Neural cell (in vitro differentiated cells): ENCODE data around the gene AFF3. TPM values are rescaled to one million over a fixed set of nuclear protein-coding genes. Genes with fewer than 3 reads are reported as not detected.

Experiments used
- H2AFZ ChIP-seq: fragments of 200-600, 300-800 bp; sonication (generic), shearing (Covaris generic); 2 replicates; pipeline ENCODE4 v1.6.0; 2014; ENCODE audit warnings: low read depth, mild to moderate bottlenecking, antibody characterized with exemption, low read length, moderate library complexity
- H3F3A ChIP-seq: fragments of 200-600 bp; shearing (Covaris generic); 2 replicates; pipeline ENCODE4 v1.6.1; 2016; ENCODE audit warnings: mild to moderate bottlenecking, moderate library complexity, mixed read lengths, antibody characterized with exemption, low read length; ENCODE audit not compliant: insufficient read depth, poor library complexity, severe bottlenecking
- H3K27ac ChIP-seq: fragments of 200-600, 300-800 bp; sonication (generic), shearing (Covaris generic); 2 replicates; pipeline ENCODE4 v1.5.1; 2014; ENCODE audit warnings: mild to moderate bottlenecking, low read length, moderate library complexity
- H3K27me3 ChIP-seq: fragments of 300-800, 200-600 bp; sonication (generic), shearing (Covaris generic); 2 replicates; pipeline ENCODE4 v1.6.0; 2014; ENCODE audit warnings: mild to moderate bottlenecking, low read depth, low read length, moderate library complexity; ENCODE audit not compliant: insufficient read depth
- H3K36me3 ChIP-seq: fragments of 300-800, 200-600 bp; sonication (generic), shearing (Covaris generic); 2 replicates; pipeline ENCODE4 v1.5.1; 2014; ENCODE audit warnings: mild to moderate bottlenecking, antibody characterized with exemption, low read length, moderate library complexity; ENCODE audit not compliant: insufficient read depth
- H3K4me2 ChIP-seq: fragments of 300-800, 200-600 bp; sonication (generic), shearing (Covaris generic); 2 replicates; pipeline ENCODE4 v1.6.0; 2014; ENCODE audit warnings: mild to moderate bottlenecking, low read length
- H3K4me3 ChIP-seq: fragments of 300-800, 200-600 bp; sonication (generic), shearing (Covaris generic); 2 replicates; pipeline ENCODE4 v1.5.1; 2014; ENCODE audit warnings: mild to moderate bottlenecking, low read length, moderate library complexity
- H3K79me2 ChIP-seq: fragments of 200-600 bp; shearing (Covaris generic); replicated peaks from 2 replicates; pipeline ENCODE4 v1.6.0; 2014; ENCODE audit warnings: mild to moderate bottlenecking, low read length, moderate library complexity; ENCODE audit not compliant: insufficient read depth
- H3K9ac ChIP-seq: fragments of 300-800, 200-600 bp; sonication (generic), shearing (Covaris generic); 2 replicates; pipeline ENCODE4 v1.6.1; 2016; ENCODE audit warnings: mild to moderate bottlenecking, low read length, mixed read lengths
- H3K9me2 ChIP-seq: fragments of 200-600 bp; shearing (Covaris generic); 2 replicates; pipeline ENCODE4 v1.6.1; 2016; ENCODE audit warnings: mild to moderate bottlenecking, low read length, mixed read lengths; ENCODE audit not compliant: insufficient read depth
- H3K9me3 ChIP-seq: fragments of 200-600, 300-800 bp; sonication (generic), shearing (Covaris generic); 2 replicates; pipeline ENCODE4 v1.6.1; 2016; ENCODE audit warnings: mild to moderate bottlenecking, mixed run types, low read length, moderate library complexity, mixed read lengths
- H4K20me1 ChIP-seq: fragments of 200-600 bp; shearing (Covaris generic); 2 replicates; pipeline ENCODE4 v1.6.1; 2016; ENCODE audit warnings: mild to moderate bottlenecking, mixed run types; ENCODE audit not compliant: insufficient read depth
- EP300 ChIP-seq: fragments of 450-650 bp; conservative IDR thresholded peaks from 2 replicates; pipeline ENCODE4 v1.6.1; 2014; ENCODE audit warnings: antibody characterized with exemption, mild to moderate bottlenecking, moderate library complexity; ENCODE audit not compliant: poor library complexity, severe bottlenecking
- EZH2 ChIP-seq: fragments of 200-600, 300-800 bp; shearing (Covaris generic), sonication (generic); IDR thresholded peaks from 2 replicates; pipeline ENCODE4 v1.6.1; 2014; ENCODE audit warnings: antibody characterized with exemption, low read length, borderline replicate concordance, mild to moderate bottlenecking; ENCODE audit not compliant: insufficient read depth, poor library complexity, severe bottlenecking
- MXI1 ChIP-seq: fragments of 450-650 bp; conservative IDR thresholded peaks from 2 replicates; pipeline ENCODE4 v1.6.1; 2014; ENCODE audit warnings: antibody characterized with exemption, mild to moderate bottlenecking; ENCODE audit not compliant: poor library complexity, severe bottlenecking
- POLR2AphosphoS5 ChIP-seq: IDR thresholded peaks from 2 replicates; pipeline ENCODE4 v1.6.1; 2012
- RAD21 ChIP-seq: fragments of 450-650 bp; conservative IDR thresholded peaks from 2 replicates; pipeline ENCODE4 v1.6.1; 2014; ENCODE audit warnings: antibody characterized with exemption, mild to moderate bottlenecking, moderate library complexity
- SMC3 ChIP-seq: fragments of 450-650 bp; conservative IDR thresholded peaks from 2 replicates; pipeline ENCODE4 v1.6.1; 2014; ENCODE audit warnings: antibody characterized with exemption, mild to moderate bottlenecking, moderate library complexity; ENCODE audit not compliant: poor library complexity
- TAF1 ChIP-seq: IDR thresholded peaks from 2 replicates; pipeline ENCODE4 v1.6.1; 2012; ENCODE audit warnings: low read depth
- polyA plus RNA-seq: library from polyadenylated mRNA; depleted of rRNA; stranded (reverse); fragments of >200 nt; gene quantifications from 2 replicates; pipeline ENCODE4 v1.2.3, GENCODE V29; 2014
- TF ChIP-seq, protein P1 (sequence below): IDR thresholded peaks from 2 replicates; pipeline ENCODE4 v1.6.1; 2012; ENCODE audit warnings: borderline replicate concordance
- TF ChIP-seq, protein P2 (sequence below): fragments of 450-650 bp; IDR thresholded peaks from 2 replicates; pipeline ENCODE4 v1.5.1; 2014; ENCODE audit warnings: antibody characterized with exemption, mild to moderate bottlenecking, moderate library complexity; ENCODE audit not compliant: poor library complexity, severe bottlenecking

The AFF3 gene
- polyA plus RNA-seq, 1 donor from 2014 or later = 5.1 TPM

DNA sequence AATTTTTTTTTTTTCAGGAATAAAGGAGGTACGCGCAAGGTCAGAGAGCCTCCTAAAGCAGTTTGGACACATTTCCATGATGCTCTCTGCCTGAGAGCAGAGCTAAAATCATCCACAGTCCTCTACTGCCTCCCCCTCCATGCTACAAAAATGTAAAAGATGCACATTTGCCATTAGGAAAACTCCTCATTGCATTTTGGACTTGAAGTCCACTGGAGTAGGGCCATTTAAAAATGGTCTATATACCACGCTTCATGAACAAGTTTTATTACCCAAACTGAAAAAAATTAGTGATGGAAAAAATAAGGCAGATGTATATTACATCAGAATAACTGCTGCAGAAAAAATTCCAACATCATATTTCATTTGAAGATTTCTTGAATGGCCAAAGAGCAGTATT is 256.0 kb downstream of the AFF3 start:
- Histone ChIP-seq H3K79me2 (no peaks in the 10 kb centered on the region), H3K4me2 (no peak overlapping the region), H3F3A (peaks cover 11% of the 10 kb centered on the region), H3K27ac (no peak overlapping the region), H3K27me3 (no peaks in the 10 kb centered on the region), H3K9me2 (no peaks in the 10 kb centered on the region), H4K20me1 (no peaks in the 10 kb centered on the region), H3K36me3 (no peaks in the 10 kb centered on the region), H2AFZ (no peak overlapping the region), H3K9ac (no peak overlapping the region), H3K4me3 (no peak overlapping the region), H3K9me3 (no peaks in the 10 kb centered on the region)
- TF ChIP-seq MXI1 (no peak), EP300 (no peak), RAD21 (no peak), EZH2 (no peak), TAF1 (no peak), SMC3 (no peak), POLR2AphosphoS5 (no peak)
- TF ChIP-seq, protein P1, sequence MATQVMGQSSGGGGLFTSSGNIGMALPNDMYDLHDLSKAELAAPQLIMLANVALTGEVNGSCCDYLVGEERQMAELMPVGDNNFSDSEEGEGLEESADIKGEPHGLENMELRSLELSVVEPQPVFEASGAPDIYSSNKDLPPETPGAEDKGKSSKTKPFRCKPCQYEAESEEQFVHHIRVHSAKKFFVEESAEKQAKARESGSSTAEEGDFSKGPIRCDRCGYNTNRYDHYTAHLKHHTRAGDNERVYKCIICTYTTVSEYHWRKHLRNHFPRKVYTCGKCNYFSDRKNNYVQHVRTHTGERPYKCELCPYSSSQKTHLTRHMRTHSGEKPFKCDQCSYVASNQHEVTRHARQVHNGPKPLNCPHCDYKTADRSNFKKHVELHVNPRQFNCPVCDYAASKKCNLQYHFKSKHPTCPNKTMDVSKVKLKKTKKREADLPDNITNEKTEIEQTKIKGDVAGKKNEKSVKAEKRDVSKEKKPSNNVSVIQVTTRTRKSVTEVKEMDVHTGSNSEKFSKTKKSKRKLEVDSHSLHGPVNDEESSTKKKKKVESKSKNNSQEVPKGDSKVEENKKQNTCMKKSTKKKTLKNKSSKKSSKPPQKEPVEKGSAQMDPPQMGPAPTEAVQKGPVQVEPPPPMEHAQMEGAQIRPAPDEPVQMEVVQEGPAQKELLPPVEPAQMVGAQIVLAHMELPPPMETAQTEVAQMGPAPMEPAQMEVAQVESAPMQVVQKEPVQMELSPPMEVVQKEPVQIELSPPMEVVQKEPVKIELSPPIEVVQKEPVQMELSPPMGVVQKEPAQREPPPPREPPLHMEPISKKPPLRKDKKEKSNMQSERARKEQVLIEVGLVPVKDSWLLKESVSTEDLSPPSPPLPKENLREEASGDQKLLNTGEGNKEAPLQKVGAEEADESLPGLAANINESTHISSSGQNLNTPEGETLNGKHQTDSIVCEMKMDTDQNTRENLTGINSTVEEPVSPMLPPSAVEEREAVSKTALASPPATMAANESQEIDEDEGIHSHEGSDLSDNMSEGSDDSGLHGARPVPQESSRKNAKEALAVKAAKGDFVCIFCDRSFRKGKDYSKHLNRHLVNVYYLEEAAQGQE = no peak

DNA sequence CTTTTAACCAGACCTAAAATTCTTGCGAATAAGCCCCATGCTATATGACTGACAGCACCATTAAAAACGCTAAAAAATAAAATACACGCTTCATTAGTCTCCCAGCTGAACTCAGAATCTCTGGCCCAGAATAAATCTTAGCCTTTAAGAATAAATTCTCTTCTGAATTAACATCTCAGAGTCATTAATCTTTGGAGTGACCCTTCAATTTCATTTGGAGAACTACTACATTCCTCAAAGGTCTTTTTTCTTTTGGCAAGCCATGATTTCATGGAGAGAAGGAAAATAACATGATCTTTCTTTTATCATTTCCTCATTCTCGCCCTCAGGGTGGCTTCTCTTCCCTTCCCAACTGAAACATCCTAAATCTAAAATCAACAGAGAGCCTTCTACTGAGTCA is 259.0 kb downstream of the AFF3 start:
- Histone ChIP-seq H3K79me2 (no peaks in the 10 kb centered on the region), H3K4me2 (peak overlapping the region; percentile 87), H3K27me3 (no peaks in the 10 kb centered on the region), H2AFZ (no peak overlapping the region), H4K20me1 (no peaks in the 10 kb centered on the region), H3K9me2 (no peaks in the 10 kb centered on the region), H3K36me3 (no peaks in the 10 kb centered on the region), H3K9me3 (no peaks in the 10 kb centered on the region), H3K27ac (peak overlapping the region; percentile 84), H3F3A (peaks cover 11% of the 10 kb centered on the region), H3K9ac (no peak overlapping the region), H3K4me3 (peak overlapping the region; percentile 58)
- TF ChIP-seq, protein P1 = no peak
- TF ChIP-seq, protein P2, sequence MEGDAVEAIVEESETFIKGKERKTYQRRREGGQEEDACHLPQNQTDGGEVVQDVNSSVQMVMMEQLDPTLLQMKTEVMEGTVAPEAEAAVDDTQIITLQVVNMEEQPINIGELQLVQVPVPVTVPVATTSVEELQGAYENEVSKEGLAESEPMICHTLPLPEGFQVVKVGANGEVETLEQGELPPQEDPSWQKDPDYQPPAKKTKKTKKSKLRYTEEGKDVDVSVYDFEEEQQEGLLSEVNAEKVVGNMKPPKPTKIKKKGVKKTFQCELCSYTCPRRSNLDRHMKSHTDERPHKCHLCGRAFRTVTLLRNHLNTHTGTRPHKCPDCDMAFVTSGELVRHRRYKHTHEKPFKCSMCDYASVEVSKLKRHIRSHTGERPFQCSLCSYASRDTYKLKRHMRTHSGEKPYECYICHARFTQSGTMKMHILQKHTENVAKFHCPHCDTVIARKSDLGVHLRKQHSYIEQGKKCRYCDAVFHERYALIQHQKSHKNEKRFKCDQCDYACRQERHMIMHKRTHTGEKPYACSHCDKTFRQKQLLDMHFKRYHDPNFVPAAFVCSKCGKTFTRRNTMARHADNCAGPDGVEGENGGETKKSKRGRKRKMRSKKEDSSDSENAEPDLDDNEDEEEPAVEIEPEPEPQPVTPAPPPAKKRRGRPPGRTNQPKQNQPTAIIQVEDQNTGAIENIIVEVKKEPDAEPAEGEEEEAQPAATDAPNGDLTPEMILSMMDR = no peak
- TF ChIP-seq EP300 = no peak
- TF ChIP-seq POLR2AphosphoS5 = no peak
- no peak for TF ChIP-seq SMC3
- no peak for TF ChIP-seq MXI1
- no peak for TF ChIP-seq RAD21
- no peak for TF ChIP-seq TAF1
- no peak for TF ChIP-seq EZH2
